CD14-positive monocyte (primary cell): ENCODE results near the gene EIF4E. TPM values are rescaled to one million over a fixed set of nuclear protein-coding genes. Genes with fewer than 3 reads are reported as not detected.

Experiments used
- DNase-seq, 3 donors: peaks; one replicate each; pipeline ENCODE4 v3.0.0-alpha.2; 2011 to 2022
- H2AFZ ChIP-seq: 2 replicates; pipeline ENCODE4 v1.6.0; 2012; ENCODE audit warnings: mild to moderate bottlenecking, low read depth, low read length, inconsistent platforms; ENCODE audit not compliant: insufficient read depth, poor library complexity, severe bottlenecking
- H3K27ac ChIP-seq, 2 donors: 1 replicate in 1 of 2; 2 replicates in 1 of 2; pipeline ENCODE4 v1.5.1; 2012 to 2013; ENCODE audit warnings: low read length in 2 of 2, control low read depth in 1 of 2, inconsistent platforms in 1 of 2, low read depth in 1 of 2, mild to moderate bottlenecking in 1 of 2
- H3K27me3 ChIP-seq, 2 donors: one replicate each; pipeline versions ENCODE4 v1.6.0 to v1.6.1; 2011 to 2013; ENCODE audit warnings: low read length in 2 of 2; ENCODE audit not compliant: control insufficient read depth in 2 of 2, insufficient read depth in 2 of 2
- H3K36me3 ChIP-seq, 2 donors: replicated peaks in 1 of 2; 1 replicate in 1 of 2; 2 replicates in 1 of 2; pipeline versions ENCODE4 v1.5.1 to v1.6.1; 2012 to 2013; ENCODE audit warnings: low read length in 2 of 2, control low read depth in 1 of 2, inconsistent platforms in 1 of 2, mild to moderate bottlenecking in 1 of 2; ENCODE audit not compliant: insufficient read depth in 2 of 2, control insufficient read depth in 1 of 2
- H3K4me1 ChIP-seq, 2 donors: 1 replicate in 1 of 2; 2 replicates in 1 of 2; pipeline versions ENCODE4 v1.5.1 to v1.6.1; 2012 to 2013; ENCODE audit warnings: low read length in 2 of 2, control low read depth in 1 of 2, inconsistent platforms in 1 of 2, mild to moderate bottlenecking in 1 of 2, moderate library complexity in 1 of 2; ENCODE audit not compliant: insufficient read depth in 2 of 2, control insufficient read depth in 1 of 2
- H3K4me2 ChIP-seq: replicated peaks from 2 replicates; pipeline ENCODE3; 2012; ENCODE audit warnings: low read length, moderate library complexity, mild to moderate bottlenecking; ENCODE audit not compliant: poor library complexity, severe bottlenecking; ENCODE audit errors: extremely low read depth
- H3K4me3 ChIP-seq, 3 experiments: fragments of 200-600 bp in 1 of 3; sonication (generic) in 1 of 3; replicated peaks in 1 of 3; 1 replicate in 2 of 3; 2 replicates in 1 of 3; pipeline ENCODE4 v1.5.1; 2011 to 2013; ENCODE audit warnings: low read length in 3 of 3, mild to moderate bottlenecking in 3 of 3, control low read depth in 2 of 3, low read depth in 2 of 3, inconsistent platforms in 1 of 3, moderate library complexity in 1 of 3
- H3K79me2 ChIP-seq: 2 replicates; pipeline ENCODE4 v1.6.0; 2012; ENCODE audit warnings: mild to moderate bottlenecking, control low read depth, inconsistent platforms, low read length, moderate library complexity; ENCODE audit not compliant: insufficient read depth
- H3K9ac ChIP-seq: 2 replicates; pipeline ENCODE4 v1.6.0; 2017; ENCODE audit warnings: low read length, mild to moderate bottlenecking; ENCODE audit not compliant: insufficient read depth, poor library complexity, severe bottlenecking
- H3K9me3 ChIP-seq, 2 donors: replicated peaks in 1 of 2; 1 replicate in 1 of 2; 2 replicates in 1 of 2; pipeline versions ENCODE4 v1.5.1 to v1.6.1; 2012 to 2013; ENCODE audit warnings: low read length in 2 of 2, control low read depth in 1 of 2; ENCODE audit not compliant: control insufficient read depth in 1 of 2, insufficient read depth in 1 of 2
- H4K20me1 ChIP-seq: 2 replicates; pipeline ENCODE4 v1.6.0; 2012; ENCODE audit warnings: mild to moderate bottlenecking, low read length, control low read depth, moderate library complexity; ENCODE audit not compliant: insufficient read depth
- H3K27ac Mint-ChIP-seq, 7 donors: one replicate each; pipeline ENCODE4 v1.8.0; 2020; ENCODE audit warnings: mild to moderate bottlenecking in 7 of 7, mixed read lengths in 7 of 7, moderate library complexity in 6 of 7, inconsistent platforms in 2 of 7
- H3K27me3 Mint-ChIP-seq, 3 donors: one replicate each; pipeline ENCODE4 v1.8.0; 2021 to 2022; ENCODE audit warnings: low read depth in 3 of 3, mild to moderate bottlenecking in 3 of 3, mixed read lengths in 3 of 3, moderate library complexity in 3 of 3, inconsistent platforms in 1 of 3
- H3K36me3 Mint-ChIP-seq, 2 donors: one replicate each; pipeline ENCODE4 v1.8.0; 2020; ENCODE audit warnings: mixed read lengths in 2 of 2, inconsistent platforms in 1 of 2, mild to moderate bottlenecking in 1 of 2
- H3K4me1 Mint-ChIP-seq: one replicate; pipeline ENCODE4 v1.8.0; 2020; ENCODE audit warnings: mild to moderate bottlenecking, mixed read lengths
- H3K4me3 Mint-ChIP-seq, 2 donors: one replicate each; pipeline ENCODE4 v1.8.0; 2020; ENCODE audit warnings: mild to moderate bottlenecking in 2 of 2, mixed read lengths in 2 of 2, moderate library complexity in 1 of 2
- H3K9me3 Mint-ChIP-seq, 7 donors: one replicate each; pipeline ENCODE4 v1.8.0; 2020 to 2022; ENCODE audit warnings: mixed read lengths in 7 of 7, mild to moderate bottlenecking in 6 of 7, moderate library complexity in 6 of 7, inconsistent platforms in 2 of 7
- CTCF ChIP-seq: fragments of 200-600 bp; IDR thresholded peaks from one replicate; pipeline ENCODE4 v1.8.0; 2022; ENCODE audit warnings: antibody characterized with exemption, mild to moderate bottlenecking
- WGBS: methylation state at CpG from one replicate; pipeline ENCODE4 v1.1.5; 2013; ENCODE audit warnings: missing lambda C conversion rate; ENCODE audit not compliant: insufficient coverage; 5-methylcytosine and 5-hydroxymethylcytosine counted together
- intact Hi-C, 2 donors: fragments of 100-400 bp; cut with micrococcal nuclease; formaldehyde crosslinking; loops; one replicate each; pipeline versions ENCODE4 v1.15.0 to v1.15.1; 2023
- polyA plus RNA-seq, 3 donors: library from polyadenylated mRNA; depleted of rRNA in 1 of 3; unstranded in 2 of 3; stranded (reverse) in 1 of 3; fragments of 300-500 nt in 2 of 3; fragments of >200 nt in 1 of 3; fragmentation: Illumina TruSeq in 2 of 3; gene quantifications; 1 replicate in 2 of 3; 2 replicates in 1 of 3; pipeline ENCODE4 v1.2.3, GENCODE V29; 2012 to 2021

The EIF4E gene
- polyA plus RNA-seq, 3 donors, result 25.0 to 50.8 (median 48.6) TPM

DNA sequence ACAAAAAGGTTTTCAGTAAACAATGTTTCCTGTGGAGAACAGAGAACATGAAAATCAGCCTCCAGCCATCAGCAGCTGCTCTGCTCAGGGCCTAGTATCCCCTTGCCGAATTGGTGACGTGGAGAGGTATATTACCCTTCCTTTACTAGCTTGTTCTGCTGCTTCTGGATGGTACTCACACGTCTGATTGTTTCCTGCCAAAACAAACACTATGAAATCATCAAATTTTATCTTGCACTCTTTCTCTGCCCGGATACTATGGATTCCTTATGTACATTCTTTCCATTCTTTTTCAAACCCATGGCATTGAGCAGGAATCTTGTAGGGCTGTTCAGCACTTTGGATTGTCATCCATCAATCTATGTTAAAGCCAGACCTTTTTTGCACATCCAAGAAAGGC lies 47.8 kb upstream of the EIF4E start:
- Histone ChIP-seq H3K9me3 (no peaks in the 10 kb centered on the region), H3K4me2 (no peak overlapping the region), H2AFZ (no peak overlapping the region), H3K9ac (no peak overlapping the region), H3K27me3 (no peaks in the 10 kb centered on the region), H3K27ac (no peak overlapping the region), H3K36me3 (no peaks in the 10 kb centered on the region), H3K4me3 (no peak overlapping the region), H3K4me1 (no peaks in the 10 kb centered on the region), H4K20me1 (no peaks in the 10 kb centered on the region), H3K79me2 (no peaks in the 10 kb centered on the region)
- intact Hi-C loops, result no loop called here
- WGBS, result 96% methylated on average over 4 of the region's 4 CpGs
- Mint-ChIP-seq H3K36me3 (no peaks in the 10 kb centered on the region), H3K9me3 (peaks cover 0 to 3% (median 0%) of the 10 kb centered on the region in 7 donors), H3K27ac (no peak overlapping the region), H3K4me3 (no peak overlapping the region), H3K4me1 (no peaks in the 10 kb centered on the region), H3K27me3 (peaks cover 0 to 2% (median 1%) of the 10 kb centered on the region in 3 donors)
- no peak for DNase-seq
- no peak for TF ChIP-seq CTCF

GRCh38 chr4:98969878-98970785 lies 41.2 kb upstream of the EIF4E start:
- Histone ChIP-seq H3K79me2 (no peaks in the 10 kb centered on the region), H3K9me3 (no peaks in the 10 kb centered on the region), H2AFZ (no peak overlapping the region), H3K36me3 (no peaks in the 10 kb centered on the region), H3K9ac (no peak overlapping the region), H3K27ac (no peak overlapping the region), H3K4me1 (no peaks in the 10 kb centered on the region), H3K4me3 (no peak overlapping the region), H3K4me2 (no peak overlapping the region), H3K27me3 (no peaks in the 10 kb centered on the region), H4K20me1 (no peaks in the 10 kb centered on the region)
- Mint-ChIP-seq H3K36me3 (no peaks in the 10 kb centered on the region), H3K27ac (no peak overlapping the region), H3K4me3 (no peak overlapping the region), H3K27me3 (peaks cover 0 to 2% (median 1%) of the 10 kb centered on the region in 3 donors), H3K9me3 (peaks cover 0 to 1% (median 0%) of the 10 kb centered on the region in 7 donors), H3K4me1 (peaks cover 4% of the 10 kb centered on the region)
- WGBS, result no CpG with 5 or more reads among the region's 1 CpG
- intact Hi-C loops, result no loop called here
- peak in 1 of 3 donors; percentile 8 for DNase-seq
- no peak for TF ChIP-seq CTCF
